GM21825 (cell line): ENCODE results near the gene LAG3.

Source experiments
- ATAC-seq: cut with Tn5 transposase; IDR thresholded peaks from one replicate; pipeline ENCODE4 v1.9.1; 2021; ENCODE audit warnings: mild to moderate bottlenecking, moderate library complexity; ENCODE audit not compliant: unreplicated experiment

Gene LAG3

GRCh38 chr12:6787309-6787708 is 15.0 kb downstream of the LAG3 start:
- ATAC-seq: no peak

GRCh38 chr12:6788972-6789924 is 16.9 kb downstream of the LAG3 start, which contains the start of gene CD4:
Gene CD4 (plus strand): TSS chr12:6789528. CDS start chr12:6800139, 10,611 bp downstream.
- no peak for ATAC-seq

- ATAC-seq: no peak
Measured at GRCh38 chr12:6790496-6791150, 18.3 kb downstream of the LAG3 start.

GRCh38 chr12:6791931-6792520 is 19.7 kb downstream of the LAG3 start:
- ATAC-seq: no peak

- no peak for ATAC-seq
Measured at GRCh38 chr12:6792522-6793201, 20.3 kb downstream of the LAG3 start.

- no peak for ATAC-seq
Measured at GRCh38 chr12:6795088-6795487, 22.8 kb downstream of the LAG3 start.

GRCh38 chr12:6796576-6796975 is 24.3 kb downstream of the LAG3 start:
- ATAC-seq: no peak

GRCh38 chr12:6799147-6799546 is 26.8 kb downstream of the LAG3 start:
- ATAC-seq: no peak

- no peak for ATAC-seq
Measured at GRCh38 chr12:6807170-6807569, 34.9 kb downstream of the LAG3 start.

- no peak for ATAC-seq
Measured at GRCh38 chr12:6809056-6809455, 36.7 kb downstream of the LAG3 start.

GRCh38 chr12:6810758-6811157 is 38.4 kb downstream of the LAG3 start:
- no peak for ATAC-seq

GRCh38 chr12:6813363-6813762 is 41.0 kb downstream of the LAG3 start:
- ATAC-seq: no peak

- no peak for ATAC-seq
Measured at GRCh38 chr12:6816598-6816997, 44.3 kb downstream of the LAG3 start.

- ATAC-seq: no peak
Measured at GRCh38 chr12:6817098-6817497, 44.8 kb downstream of the LAG3 start.

- ATAC-seq: no peak
Measured at GRCh38 chr12:6817662-6818157, 45.4 kb downstream of the LAG3 start.

GRCh38 chr12:6818222-6818621 is 45.9 kb downstream of the LAG3 start:
- no peak for ATAC-seq

- no peak for ATAC-seq
Measured at GRCh38 chr12:6818645-6819044, 46.3 kb downstream of the LAG3 start.

GRCh38 chr12:6819106-6820030 is 47.0 kb downstream of the LAG3 start:
- ATAC-seq: no peak

- ATAC-seq: no peak
Measured at GRCh38 chr12:6820166-6820565, 47.8 kb downstream of the LAG3 start.
